OCI-M2 (cell line): ENCODE results near the gene DLGAP1.
"Not testable (repeated sequence)": the region's sequence is repeated elsewhere in the genome, so short reads cannot be mapped to it uniquely, and the experiment has no call there.

Experiments used
- DNase-seq: peaks from one replicate; lab custom pipeline; 2025; ENCODE audit not compliant: unreplicated experiment; lab: John Stamatoyannopoulos, UW

The DLGAP1 gene

DNA sequence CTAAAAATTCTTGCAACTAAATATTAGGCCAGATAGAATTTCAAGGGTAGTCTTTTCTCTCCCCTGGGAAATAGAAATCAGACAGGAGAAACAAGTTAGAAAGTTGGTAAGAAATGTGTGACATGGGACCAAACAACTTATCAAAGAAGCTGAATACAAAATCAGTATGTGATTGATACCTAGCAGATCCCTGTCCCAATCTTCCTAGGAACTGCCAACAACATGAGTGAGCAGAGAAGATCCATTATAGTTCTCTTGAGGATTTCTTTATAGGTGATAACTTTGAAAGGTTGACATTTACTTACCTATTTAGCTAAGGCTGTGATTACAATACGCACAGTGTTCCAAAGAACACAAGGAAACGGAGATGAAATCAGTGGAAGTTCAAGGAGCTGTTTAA, 162.4 kb downstream of the DLGAP1 start:
- no peak for DNase-seq

DNA sequence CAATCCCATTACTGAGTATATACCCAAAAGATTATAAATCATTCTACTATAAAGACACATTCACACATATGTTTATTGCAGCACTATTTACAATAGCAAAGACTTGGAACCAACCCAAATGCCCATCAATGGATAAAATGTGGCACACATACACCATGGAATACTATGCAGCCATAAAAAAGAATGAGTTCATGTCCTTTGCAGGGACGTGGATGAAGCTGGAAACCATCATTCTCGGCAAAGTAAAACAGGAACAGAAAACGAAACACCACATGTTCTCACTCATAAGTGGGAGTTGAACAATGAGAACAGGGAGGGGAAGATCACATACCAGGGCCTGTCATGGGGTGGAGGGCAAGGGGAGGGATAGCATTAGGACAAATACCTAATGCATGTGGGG, 167.8 kb downstream of the DLGAP1 start:
- DNase-seq: not testable (repeated sequence)

DNA sequence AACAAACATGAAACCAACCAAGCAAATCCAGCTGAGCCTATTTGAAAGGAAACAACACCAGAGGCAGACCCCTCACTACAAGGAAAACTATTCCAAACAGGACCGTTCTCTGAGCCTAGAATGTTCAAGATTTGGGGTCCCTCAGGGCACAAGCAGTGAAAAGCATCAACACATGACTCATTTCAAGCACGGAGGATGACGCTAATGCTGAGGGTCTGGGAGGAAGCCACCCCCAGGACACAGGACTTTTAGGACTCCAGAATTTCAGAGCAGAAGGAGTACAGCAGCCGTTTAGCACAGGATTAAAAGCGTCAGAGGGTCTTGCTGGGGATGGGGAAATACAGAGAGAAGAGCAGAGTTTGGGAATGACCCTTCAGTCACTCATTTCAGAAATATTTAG, 168.9 kb downstream of the DLGAP1 start:
- DNase-seq: no peak

DNA sequence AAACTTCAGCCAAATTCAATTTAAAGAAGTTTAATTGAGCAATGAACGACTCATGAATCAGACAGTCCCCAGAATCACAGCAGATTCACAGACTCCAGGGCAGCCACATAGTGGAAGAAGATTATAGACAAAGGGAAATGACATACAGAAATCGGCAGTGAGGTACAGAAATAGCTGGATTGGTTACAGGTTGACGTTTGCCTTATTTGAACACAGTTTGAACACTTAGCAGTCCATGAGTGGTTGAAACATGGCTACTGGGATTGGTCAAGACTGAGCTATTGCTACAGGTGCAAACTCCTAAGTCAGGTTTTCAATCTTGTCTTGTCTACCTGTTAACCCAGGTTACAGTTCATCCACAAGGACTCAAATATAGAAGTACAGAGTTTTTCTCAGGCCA, 169.6 kb downstream of the DLGAP1 start:
- DNase-seq: no peak

DNA sequence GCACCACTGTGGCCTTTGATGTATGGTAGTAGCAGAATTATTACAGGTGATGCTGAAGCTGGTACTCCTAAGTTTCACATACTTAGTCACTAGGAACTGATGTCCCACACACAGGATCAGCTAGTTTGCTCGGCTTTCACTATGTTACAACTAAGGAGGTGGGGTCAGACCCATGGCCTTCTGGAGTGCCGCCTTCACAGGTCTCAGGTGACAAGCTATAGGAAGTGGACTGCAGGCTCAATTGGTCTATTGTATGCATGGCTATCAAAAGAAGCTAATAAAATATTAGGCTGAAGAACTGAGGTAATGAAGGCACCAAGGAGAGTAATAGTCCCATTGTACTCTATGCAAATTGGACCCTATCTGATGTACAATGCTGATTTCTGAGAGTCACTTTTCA, 170.6 kb downstream of the DLGAP1 start:
- no peak for DNase-seq

DNA sequence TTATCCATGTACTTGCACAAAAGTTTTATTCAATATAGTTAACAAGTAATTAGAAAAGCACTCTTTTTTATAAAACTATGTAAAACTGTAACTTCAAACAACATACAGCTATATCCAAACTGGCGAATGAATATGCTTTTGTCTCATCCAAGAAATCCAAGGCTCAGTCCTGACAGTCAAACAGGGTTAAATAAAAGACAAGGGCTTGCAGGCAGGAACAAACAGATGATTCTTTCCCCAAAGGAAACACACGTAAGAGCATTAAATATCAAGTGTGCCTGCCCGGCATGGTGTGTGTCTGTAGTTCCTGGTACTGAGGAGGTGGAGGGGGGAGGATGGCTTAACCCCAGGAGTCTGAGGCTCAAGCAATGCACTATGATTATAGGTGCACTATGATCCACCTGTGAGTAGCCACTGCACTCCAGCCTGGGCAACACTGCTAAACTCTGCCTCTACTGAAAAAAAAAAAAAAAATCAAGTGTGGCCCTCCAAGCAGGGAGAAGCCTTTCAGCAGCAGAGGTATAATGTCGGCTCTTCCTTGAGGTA, 171.3 kb downstream of the DLGAP1 start:
- no peak for DNase-seq

DNA sequence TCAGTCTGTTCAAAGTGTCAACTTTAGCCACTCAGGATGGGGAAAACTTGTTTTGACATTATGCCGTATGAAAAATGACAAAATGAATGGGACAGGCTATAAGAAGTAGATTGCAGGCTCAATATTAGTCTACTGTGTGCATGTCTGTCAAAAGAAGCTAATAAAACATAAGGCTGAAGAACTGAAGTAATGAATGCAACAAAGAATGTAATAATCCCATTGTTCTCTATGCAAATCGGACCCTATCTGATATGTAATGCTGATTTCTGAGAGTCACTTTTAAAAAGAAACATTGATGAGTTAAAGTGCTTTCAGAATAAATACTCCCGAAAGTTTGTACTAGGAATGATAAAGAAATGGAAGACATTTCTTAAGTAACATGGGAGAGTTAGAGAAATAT, 172.2 kb downstream of the DLGAP1 start:
- DNase-seq: no peak

DNA sequence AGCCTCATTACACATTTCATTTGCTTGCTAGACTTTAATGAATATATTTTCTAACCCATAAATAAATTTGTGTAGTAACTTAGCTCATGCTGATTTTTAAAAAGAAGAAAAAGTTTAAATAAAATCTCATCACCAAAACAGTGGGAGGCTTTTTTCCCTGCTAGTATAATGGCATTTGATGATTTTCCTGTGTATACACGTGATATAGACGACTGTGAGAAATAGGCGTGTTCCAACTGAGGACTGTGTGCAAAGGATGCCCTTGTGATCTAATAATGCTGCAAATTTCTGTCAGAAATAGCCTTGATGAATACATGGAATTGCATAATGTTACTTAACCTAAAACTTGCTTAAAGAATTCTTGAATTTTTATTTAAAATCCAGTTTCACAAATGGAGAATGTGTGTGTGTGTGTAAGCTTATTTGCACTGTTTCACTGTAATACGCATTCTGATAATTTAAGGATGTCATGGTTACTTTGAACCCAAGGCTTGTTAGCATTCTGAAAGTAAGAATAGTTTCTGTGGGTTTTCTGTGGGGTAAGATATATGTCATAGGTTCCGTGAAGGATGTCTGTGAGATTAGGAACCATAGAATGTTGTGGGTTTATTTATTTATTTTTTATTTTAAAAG, 178.0 kb downstream of the DLGAP1 start:
- no peak for DNase-seq

DNA sequence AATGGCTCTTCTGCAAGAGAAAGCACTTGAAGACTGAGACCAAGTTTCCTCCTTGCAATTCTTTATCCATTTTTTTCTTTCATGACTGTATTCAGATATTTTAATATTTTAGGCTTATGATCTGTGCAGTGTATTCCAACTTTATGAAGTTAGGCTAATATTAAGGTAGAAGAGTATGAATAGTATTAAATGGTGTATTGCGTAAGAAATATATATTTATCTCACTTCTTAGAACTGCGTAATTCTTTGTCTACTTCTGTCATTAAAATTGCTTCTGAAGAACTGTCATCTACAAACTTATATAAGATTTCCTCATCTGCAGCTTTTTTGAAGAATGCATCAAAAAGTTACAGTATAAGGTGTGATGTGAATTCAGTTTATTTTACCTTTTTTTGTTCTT, 183.2 kb downstream of the DLGAP1 start:
- DNase-seq: no peak

DNA sequence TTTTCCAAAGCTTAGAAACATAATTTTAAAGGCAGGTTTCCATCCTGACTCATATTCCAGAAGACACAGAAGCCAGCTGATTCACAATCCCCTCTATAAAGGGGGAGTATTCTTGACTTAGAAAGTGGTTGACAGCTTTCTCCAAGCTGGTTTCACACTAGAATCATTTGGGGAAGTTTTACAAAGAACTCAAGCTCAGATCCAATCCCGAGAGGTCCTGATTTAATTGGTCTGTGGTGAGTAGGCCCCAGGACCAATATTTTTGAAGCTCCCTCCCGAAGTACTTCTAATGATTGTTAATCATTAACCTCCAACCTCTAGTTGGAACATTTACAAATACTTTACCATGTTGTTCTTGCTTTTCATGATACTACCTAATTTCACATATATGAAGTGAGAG, 184.1 kb downstream of the DLGAP1 start:
- DNase-seq: no peak

DNA sequence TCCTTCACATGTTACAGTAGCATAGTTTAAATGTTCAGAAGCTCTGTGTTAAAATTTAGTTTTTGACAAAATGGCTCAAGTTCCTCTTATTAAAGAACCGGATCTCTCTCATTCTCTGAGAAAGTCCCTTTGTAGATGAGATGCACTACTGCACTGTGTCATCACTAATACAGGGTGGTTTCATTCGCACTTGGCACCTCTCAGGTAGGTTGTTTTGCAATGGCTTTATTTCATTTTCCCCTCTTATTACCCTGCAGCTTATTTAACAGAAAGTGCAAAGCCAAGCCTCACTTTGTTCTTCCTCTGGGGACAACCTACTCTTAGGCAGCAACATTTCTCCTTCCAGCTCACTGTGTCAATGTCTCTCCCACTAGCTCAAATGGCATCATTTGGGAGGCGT, 185.1 kb downstream of the DLGAP1 start:
- no peak for DNase-seq

DNA sequence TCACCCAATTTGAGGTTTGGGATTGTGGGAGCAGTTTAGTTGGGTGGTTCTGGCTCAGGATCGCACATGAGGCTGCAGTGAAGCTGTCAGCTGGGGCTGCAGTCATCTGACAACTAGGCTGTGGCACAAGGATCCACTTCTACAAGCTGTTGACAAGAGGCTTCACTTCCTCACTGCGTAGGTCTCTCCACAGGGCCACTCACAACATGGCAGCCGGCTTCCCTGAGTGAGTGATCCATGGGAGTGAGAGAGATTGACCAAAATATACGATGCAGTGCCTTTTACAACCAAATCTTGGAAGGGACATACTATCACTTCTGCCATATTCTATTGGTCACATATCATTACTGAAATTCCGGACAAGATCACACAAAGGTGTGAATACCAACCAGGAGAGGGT, 187.5 kb downstream of the DLGAP1 start:
- no peak for DNase-seq

DNA sequence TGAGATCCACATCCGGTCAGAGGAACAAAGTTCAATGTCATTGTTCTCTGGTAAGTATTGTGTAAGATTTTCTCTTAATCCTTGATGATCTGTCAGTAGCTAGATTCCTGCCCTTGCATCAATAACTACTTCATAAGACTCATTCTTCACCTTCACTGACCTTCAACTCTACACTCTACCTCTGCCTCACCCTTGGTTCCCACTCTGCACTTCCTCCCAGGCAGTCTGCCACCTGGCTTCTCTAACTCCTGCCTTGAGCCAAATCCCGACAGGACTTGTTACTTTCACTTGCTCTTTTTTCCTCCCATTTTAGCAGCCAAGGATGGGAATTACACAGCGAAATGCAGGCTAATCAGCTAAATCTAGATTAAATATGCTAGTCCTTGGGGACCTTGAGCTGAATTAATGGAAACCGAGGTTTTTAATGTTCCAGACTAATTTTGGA, 190.7 kb downstream of the DLGAP1 start:
- DNase-seq: no peak

DNA sequence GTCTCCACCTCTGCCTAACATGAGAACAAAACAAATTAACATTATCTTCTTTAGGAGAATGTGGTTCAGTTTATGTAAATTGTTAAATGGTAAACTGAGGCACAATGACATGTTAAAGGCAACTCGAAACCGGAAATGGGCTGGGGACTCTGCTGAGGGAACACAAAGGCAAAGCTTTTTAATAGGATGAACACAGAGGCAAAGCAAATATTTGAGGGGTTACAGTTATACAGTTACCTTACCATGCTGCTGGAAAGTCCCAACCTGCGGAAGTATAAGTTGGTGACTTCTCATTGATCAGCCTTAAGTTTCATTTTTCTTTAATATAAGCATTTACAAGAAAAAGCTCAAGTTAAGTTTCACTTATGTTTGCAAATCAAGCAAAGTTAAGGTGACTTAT, 195.0 kb downstream of the DLGAP1 start:
- no peak for DNase-seq

DNA sequence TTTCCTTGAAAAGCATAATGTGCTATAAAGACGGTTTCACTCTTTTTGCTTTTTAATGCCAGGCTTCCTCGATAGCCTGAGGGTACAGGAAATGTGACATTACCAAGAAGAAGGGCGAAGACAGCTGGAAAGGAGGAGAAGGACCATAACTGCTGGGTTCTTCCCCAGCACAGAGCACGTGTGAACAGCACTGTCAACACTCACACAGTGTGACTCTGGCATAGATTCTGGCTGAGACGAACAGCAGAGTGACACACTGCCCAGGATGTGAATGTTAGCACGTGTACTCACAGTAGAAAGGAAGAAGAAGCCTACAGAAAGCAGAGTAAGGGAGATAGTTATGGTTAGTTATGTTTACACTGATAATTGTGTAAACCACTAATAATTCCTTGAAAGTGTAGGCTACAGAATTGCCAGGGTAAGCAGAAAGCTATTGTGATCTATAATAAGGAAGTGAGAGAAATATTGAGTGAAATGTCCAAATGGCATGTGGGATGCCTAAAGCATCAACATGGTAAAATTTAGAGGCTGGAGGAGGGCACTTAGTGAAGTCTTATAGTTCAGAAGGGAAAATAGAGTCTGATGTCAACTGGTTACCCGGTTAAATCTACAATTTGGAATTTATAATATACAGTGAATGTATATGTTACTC, 198.2 kb downstream of the DLGAP1 start:
- no peak for DNase-seq

DNA sequence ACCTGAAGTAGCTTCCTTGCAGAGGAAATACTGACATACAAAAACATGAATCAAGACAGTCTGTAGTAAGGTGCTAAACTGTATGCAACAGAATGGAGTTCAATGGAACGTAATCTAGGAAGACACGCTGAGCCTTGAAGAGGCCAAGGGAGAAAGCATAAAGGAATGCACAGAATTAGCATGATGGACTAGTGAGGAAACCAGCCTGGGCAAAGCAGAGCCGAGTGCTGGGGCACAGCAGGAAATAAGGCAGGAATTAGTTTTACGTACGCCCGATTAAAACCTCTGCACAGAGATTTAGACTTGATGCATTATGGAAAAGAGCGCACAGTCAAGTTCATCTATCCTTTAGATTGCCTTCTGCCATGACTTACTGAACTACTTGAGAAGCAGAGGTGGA, 200.3 kb downstream of the DLGAP1 start:
- no peak for DNase-seq

DNA sequence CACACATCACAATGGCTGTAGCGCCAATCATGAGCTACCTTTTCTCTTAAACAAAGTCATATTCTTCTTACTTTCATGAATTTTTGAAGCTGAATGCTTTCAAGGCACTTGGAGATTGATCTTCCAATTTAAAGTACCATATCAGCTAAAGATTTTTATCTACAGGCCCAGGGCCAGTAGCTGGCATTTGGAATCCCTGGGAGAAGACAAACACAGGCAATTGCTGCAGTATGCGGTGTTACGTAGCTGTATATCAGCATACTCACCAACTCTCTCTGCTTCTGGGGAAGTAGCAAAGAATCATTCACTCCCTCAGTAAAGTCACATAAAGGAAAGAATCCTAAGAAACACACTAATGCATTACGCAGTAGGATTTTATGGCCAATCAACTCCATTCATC, 202.3 kb downstream of the DLGAP1 start:
- no peak for DNase-seq

DNA sequence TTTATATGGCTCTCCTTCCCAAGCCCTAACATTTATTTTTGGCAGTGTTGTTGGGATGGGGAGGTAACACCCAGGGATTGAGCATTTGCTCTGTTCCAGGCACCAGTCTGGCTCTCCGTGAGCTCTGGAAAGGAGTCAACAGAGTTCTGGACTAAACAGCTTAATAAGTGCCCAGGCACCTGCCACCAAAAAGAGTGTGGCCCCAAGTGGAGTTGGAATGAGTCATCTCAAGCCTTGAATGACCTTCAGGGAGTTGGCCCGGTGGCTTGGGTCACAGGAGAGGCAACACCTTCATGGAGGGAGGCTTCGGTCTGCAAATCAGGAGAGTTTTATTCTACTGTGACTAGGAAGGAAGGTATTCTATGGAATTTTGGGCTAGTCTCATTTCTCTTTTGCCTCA, 203.2 kb downstream of the DLGAP1 start:
- no peak for DNase-seq

DNA sequence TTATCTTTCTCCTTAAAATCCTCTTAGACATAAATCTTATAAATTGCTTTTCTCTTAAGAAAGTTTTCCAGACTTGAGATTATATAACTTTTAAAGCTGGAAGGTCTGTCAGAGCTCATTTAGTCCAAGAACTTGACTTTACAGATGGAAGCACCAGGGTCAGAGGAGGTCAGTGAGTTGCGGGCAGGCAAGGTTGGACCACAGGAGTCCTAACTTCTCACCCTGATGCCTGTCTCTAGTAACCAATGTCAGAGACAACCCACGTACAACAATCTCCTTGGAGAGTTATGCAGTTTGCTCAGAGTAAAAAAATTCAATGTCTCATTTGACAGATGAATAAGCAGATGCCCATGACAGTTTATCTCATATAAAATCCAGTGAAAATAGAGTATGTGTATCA, 203.9 kb downstream of the DLGAP1 start:
- no peak for DNase-seq

DNA sequence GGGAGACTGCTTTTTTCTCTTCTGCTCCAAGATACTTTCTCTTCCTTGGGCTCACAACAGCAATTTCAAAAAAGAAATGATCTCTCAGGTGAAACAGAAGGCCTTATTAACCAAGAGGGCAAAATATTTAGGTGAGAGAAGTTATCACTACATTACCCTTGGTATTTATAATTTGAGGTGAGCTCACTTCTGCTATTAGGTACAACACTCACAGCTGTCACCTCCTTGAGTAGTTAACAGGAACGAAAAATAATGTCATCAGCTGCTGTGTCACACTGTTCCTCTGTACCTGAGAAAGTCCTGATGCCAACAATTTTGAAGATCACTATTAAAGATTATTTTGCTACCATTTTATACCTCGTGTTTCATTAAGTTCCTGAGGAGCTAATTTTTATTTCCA, 205.0 kb downstream of the DLGAP1 start:
- no peak for DNase-seq

DNA sequence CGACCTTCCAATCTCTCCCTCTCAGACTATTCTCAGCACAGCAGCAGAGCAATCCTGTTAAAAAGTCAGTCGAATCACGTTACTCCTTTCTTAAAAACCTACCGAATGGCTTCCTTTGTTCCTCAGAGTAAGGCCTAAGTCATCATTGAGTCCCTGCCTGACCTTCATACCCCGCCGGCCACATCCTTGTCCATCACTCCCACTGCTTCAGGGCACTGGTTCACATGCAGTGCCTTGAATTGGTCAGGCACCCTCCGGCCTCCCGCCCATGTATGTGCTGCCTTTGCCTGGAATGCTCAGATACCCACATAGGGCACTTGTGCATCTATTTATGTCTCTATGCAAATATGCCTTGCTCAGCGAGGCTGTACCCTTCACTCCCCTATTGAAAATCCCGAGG, 206.4 kb downstream of the DLGAP1 start:
- DNase-seq: no peak

DNA sequence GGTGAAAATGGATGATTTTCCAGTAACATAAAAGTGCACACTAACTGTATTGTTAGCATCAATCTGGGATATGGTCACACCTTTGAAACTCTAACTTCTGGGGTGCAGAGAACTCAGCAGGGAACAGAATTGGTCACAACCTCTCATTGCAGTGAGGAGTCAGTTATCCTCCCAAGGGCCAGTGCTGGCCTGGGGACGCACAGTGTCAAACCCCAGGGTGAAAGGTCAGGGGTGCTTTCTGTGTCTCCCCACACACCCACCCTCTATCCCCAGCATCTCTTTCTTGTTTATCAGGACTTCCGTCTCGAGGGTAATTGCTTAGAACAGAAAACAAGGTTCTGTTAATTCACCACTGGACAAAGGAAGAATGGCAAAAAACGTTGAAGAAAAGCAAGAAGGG, 208.7 kb downstream of the DLGAP1 start:
- no peak for DNase-seq

DNA sequence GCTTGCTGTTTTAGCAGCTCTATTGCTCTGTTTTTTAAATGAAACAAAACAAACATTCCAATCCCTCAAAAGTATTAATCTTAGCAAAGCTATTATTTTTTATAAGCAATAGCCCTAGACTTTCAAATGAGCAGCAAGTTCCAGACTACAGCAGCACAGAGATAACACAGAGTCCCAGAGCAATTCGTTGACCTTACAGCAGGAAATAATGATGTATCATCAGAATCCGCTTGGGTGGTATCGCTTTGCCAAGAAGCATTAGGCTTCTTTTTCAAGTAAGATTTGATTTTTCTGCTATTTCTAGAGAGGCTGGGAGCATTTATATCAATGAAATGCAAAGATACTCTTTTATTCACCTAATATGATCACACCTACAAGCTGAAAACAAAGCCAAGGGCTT, 209.7 kb downstream of the DLGAP1 start:
- DNase-seq: no peak
